ENCODE data around the gene RABGAP1L.
"Not testable (repeated sequence)": the region's sequence is repeated elsewhere in the genome, so short reads cannot be mapped to it uniquely, and the experiment has no call there.

RABGAP1L gene

DNA sequence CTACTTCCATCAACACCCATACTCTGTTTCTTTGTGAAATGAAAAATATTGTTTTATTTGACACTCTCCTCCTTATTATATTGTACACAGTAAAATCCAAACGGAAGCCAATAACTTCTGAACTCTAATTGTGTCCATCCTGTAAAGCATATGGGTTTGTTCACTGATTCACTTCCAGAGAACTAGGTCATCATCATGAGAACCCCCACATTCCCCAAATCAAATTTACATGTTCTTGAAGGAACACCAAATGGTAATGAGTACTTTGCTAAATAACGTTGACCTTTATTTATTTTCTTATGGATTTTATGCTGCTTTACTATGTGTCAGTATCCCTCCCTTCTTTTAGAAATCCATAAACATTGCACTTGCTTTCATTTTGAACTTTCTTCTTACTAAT is 627.0 kb downstream of the RABGAP1L start:
- no peak for DNase-seq

GRCh38 chr1:174786760-174787159 is 627.4 kb downstream of the RABGAP1L start:
- no peak for DNase-seq

DNA sequence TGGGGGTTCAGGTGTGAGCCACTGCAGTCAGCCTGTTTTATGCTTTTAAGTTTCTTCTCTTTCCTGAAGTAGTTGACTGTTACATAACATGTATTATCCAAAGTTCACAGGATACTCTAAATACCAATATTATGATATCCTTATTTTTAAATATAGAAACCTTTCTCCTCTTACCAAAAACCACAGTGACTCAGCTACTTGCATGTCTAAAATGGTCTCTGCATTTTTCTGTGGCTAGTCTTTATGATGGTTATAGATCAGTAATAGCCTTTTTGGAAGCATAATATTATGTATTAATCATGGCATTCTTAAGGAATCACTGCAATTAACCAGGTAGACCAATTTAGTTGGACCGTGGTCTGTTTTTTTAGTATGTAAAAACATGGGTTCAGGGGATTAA is 629.7 kb downstream of the RABGAP1L start:
- DNase-seq = peak; percentile 59

DNA sequence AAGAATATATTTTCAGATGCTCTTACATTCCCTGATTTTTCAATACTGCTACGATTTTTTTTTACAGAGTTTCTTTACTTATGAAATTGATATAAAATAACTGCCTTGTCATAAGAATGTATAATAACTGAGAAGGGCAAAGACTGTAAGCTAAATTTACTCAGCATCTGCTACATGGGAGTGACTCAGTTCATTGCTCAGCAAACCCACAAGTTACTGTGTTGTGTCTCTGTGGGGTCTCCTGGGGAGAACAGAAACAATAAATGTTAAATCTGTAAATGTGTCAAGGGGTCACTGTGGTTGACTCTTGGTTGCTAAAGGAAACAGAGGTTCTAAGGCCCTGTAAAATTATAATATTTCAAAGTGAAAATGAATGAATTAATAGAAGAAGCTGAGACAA is 630.1 kb downstream of the RABGAP1L start:
- DNase-seq = peak; percentile 84

- no peak for DNase-seq
Observed at GRCh38 chr1:174791863-174792262, 632.5 kb downstream of the RABGAP1L start.

DNA sequence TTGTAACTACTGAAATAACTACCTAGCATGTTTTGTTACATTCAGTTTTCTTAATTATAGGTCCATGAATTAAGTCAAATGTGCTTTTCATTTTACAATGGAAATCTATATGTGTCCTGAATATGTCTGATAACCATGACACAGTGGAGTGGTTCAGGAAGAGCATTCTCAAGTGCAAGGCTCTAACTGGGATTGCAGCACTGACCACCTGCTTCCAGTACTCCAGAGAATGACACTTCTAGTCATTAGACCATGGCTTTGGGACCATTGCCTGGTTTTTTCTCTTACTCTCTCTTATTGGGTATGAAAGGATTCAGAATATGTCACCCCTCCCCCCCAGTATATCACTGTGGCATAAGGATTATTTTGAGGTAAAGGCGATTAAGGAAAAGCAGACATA is 635.5 kb downstream of the RABGAP1L start:
- DNase-seq = no peak

GRCh38 chr1:174795806-174796205 is 636.5 kb downstream of the RABGAP1L start:
- peak; percentile 62 for DNase-seq

DNA sequence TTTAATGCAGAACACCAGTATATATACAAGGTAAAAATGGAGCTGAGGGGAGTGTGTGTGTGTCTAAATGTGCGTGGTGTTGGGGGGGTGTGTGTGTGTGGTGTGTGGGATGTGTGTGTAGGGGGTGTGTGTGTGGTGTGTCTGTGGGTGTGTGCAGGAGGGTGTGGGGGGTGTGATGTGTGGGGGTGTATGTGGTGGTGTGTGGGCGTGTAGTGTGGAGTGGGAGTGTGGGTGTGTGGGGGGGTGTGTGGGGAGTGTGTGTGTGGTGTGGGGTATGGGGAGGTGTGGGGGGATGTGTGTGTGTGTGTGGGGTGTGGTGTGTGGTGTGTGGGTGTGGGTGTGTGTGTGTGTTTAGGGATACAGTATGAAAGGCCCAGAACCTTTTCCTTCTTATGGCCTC is 638.1 kb downstream of the RABGAP1L start:
- DNase-seq = no peak

- no peak for DNase-seq
Observed at GRCh38 chr1:174799136-174799479, 639.8 kb downstream of the RABGAP1L start.

DNA sequence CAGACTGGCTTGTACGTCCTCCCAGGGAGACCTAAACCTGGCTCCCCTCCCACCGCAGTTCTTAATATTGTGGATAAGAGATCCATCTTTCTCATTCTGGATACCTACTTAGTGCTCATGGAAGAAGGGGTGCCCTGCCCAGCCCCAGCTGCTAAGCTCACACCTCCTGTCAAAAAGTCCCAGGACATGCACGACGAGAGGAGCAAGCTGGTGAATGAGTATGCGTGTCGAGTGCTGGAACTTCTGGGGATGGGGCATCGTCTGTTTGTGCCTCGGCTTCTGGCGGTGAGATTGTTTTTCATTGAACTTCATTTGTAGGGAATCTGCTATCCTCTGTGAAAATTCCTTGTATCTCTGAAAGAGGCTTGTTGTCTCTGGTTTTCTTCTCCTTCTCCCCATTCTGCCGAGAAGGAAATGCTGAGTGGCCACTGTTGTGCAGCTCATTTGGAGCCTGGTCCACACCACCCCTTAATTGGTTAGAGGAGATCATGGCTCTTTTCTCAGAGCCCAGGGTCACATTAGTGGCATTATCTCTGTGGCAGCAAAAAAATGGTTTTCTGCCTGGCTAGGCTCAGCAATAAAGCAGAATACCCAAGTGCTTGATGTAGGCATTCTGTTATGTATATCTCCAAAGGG is 641.0 kb downstream of the RABGAP1L start:
- DNase-seq = no peak

GRCh38 chr1:174800876-174801275 is 641.6 kb downstream of the RABGAP1L start:
- no peak for DNase-seq

GRCh38 chr1:174809755-174810280 is 650.5 kb downstream of the RABGAP1L start:
- DNase-seq = no peak

- no peak for DNase-seq
Observed at GRCh38 chr1:174812016-174812415, 652.7 kb downstream of the RABGAP1L start.

- no peak for DNase-seq
Observed at GRCh38 chr1:174812656-174813055, 653.3 kb downstream of the RABGAP1L start.

DNA sequence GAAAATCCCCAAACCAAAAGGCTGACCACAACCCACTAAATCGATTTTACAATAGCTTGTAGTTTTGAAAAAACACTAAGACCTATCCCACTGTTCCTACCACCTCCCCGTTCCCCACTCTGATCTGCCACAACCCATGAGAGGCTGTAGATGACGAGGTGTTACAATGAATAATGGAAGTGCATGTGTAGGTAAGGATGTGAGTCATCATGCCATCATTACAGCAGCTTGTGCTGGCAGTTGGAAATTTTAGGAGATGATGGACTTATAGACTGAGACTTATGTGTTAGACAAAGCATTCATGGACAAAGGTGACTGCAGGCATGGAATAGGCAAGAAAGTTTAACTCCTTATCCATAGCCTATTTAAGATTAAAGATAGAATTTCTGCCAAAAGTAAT is 655.7 kb downstream of the RABGAP1L start:
- peak; percentile 42 for DNase-seq

DNA sequence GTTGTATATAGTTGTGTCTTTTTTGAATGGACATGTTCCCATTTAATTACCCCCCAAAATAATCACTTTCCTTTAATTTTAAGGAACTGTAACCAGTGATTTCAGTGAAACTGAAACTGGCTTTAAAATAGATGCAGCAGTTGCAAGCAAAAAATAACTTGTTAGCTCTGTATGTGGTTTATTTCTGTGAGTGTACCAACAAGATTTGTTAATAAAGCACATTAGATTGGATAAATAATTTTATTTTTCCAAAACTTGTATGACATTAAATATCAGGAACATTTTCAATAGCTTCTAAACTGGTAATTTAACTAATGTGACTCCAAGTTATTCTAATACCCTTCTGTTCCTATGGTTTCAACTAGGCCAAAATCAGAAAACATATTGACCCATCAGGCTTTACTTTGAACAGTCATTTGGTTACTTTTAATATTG is 656.2 kb downstream of the RABGAP1L start:
- no peak for DNase-seq

- DNase-seq = not testable (repeated sequence)
Observed at GRCh38 chr1:174816621-174817020, 657.3 kb downstream of the RABGAP1L start.

GRCh38 chr1:174818014-174818616 is 658.8 kb downstream of the RABGAP1L start:
- DNase-seq = no peak

GRCh38 chr1:174818951-174819350 is 659.6 kb downstream of the RABGAP1L start:
- peak; percentile 27 for DNase-seq

GRCh38 chr1:174819596-174819995 is 660.3 kb downstream of the RABGAP1L start:
- DNase-seq = no peak

- no peak for DNase-seq
Observed at GRCh38 chr1:174825127-174825526, 665.8 kb downstream of the RABGAP1L start.

DNA sequence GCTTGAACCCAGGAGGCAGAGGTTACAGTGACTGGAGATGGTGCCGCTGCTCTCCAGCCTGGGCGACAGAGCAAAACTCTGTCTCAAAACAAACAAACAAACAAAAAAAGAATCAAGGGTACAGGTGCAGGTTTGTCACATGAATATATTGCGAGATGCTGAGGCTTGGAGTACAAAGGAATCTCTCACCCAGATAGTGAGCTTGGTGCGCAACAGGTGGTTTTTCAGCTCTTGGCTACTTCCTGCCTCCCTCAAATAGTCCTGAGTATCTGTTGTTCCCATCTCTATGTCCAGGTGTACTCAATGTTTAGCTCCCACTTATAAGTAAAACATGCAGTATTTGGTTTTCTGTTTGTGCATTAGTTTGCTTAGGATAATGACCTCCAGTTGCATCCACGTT is 666.5 kb downstream of the RABGAP1L start:
- DNase-seq = no peak

DNA sequence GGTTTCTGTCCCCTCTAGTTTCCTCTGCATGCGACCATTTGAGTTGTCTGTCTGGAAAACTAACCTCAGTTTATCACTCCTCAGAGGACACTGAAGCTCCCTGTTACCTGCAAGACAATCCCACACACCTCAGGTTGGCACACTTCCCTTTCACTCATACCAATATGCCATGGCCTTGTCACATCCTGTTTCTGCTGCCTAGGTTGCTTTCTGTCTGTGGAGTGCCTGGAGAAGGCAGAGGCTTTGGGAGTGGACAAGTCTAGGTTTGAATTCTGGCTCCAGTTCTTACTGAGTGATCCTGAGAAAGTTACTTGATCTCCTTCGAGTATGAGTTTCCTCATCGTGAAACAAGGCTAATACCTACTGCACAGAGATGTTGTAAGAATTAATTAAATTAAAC is 668.9 kb downstream of the RABGAP1L start:
- no peak for DNase-seq

DNA sequence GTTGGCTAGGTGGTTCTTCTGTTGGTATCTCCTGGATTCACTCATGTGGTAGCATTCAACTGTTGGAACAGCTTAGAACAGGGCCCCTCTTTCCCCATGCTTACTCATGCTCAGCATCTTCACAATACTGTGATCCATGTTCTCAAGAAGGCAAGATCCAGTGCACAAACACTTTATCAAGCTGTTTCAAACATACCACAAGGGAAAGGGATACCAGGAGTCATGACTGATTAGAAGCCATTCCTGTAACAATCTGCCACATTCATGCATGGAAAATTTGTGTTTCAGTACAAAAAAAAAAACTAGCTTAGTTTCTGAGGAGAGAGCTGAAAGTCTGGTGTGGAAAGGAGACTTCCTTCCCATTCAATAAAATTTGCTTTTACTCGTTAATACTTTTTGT is 670.7 kb downstream of the RABGAP1L start:
- no peak for DNase-seq

DNA sequence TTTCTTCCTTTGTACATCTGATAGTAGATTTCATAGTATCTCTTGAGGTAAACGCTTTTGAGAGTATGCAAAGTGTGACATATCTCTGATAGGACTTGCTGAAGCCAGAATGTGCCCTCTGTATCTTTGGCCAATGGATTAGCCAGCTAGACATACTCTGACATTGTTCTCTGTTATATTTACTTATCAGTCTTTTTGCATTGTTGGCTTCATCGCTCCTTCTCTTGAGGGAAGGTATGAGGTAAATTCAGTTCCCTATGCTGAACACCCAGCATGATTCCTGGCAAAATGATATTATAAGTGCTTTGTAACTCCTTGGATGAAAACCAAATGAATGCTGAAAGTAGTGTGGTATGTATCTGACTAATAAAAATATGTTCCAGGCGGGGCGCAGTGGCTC is 677.2 kb downstream of the RABGAP1L start:
- no peak for DNase-seq
